ENCODE measurements around the gene OPN1MW3. TPM values are rescaled to one million over a fixed set of nuclear protein-coding genes. Genes with fewer than 3 reads are reported as not detected.

Gene OPN1MW3
- total and polyA plus RNA-seq, 9 donors: not detected

DNA sequence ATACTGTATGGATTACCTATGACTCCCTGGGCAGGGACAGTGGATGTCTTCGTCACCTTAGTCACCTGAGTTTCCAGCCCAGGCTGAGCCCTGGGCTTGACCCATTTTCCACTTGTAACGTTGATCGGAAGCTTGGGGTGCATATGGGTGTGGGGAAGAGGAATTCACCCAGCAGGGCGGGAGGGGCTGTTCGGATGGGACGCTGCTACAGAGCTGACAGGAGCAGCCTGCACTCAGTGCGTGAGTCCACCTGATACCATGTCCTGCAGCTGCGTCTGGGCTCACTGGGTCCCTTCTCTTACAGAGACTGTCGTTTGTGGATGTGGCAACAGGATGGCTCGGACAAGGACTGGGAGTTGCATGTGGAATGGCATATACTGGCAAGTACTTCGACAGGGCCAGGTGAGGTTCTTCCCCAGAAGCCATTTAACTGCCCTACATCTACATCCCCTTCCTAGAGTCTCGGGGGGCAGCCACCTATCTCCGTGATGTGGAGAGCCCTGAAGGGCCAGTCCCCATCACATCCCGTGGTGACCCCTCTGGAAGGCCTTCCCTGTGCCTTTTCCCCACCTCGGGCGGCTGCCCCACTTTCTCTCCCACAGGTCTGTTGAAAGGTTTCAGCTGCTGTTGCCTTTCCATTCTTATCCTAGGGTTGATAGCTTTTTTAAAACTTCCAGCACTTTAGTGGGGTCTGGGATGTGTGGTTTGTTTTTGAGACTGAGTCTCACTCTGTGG is 51.8 kb downstream of the OPN1MW3 start:
- H3K27me3 ChIP-seq (ENCODE audit: control insufficient read depth, insufficient read depth, low read length): no peaks in the 10 kb centered on the region
- 75% methylated on average over 9 of the region's 16 CpGs for WGBS (ENCODE audit: insufficient coverage)

DNA sequence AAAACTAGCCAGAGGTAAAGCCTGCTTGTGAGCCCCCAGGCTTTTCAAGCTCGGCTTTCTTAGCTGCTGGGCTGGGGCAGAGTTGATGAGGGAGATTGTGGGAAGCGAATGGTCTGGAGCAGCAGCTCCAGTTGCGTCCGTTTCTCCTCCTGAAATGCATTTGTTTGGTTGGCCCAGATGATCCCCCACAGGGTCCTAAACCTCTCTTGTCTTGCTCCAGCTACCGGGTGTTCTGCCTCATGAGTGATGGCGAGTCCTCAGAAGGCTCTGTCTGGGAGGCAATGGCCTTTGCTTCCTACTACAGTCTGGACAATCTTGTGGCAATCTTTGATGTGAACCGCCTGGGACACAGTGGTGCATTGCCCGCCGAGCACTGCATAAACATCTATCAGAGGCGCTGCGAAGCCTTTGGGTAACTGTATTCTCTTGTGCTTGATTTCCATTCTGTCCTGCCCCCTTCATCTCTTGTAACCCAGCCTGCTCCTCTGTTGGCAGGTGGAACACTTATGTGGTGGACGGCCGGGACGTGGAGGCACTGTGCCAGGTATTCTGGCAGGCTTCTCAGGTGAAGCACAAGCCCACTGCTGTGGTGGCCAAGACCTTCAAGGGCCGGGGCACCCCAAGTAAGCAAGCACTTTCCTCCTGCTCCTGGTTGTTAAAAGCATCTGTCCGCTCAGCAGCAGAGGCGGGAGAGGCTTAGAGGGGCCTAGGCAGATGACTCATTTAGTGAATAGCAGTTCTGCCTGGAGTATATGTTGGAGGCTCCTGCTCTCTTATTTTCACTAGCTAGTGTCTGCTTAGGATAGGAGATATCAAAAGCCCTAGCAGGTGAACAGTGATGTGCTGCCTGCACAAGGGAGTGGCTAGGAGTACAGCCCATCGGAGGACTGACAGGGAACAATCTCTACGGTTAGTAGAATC is 53.5 kb downstream of the OPN1MW3 start:
- no peak for DNase-seq
- Histone ChIP-seq H3K36me3 (ENCODE audit: control insufficient read depth, insufficient read depth, low read length) (no peaks in the 10 kb centered on the region), H3K4me3 (ENCODE audit: low read length) (no peak overlapping the region), H3K4me1 (ENCODE audit: control insufficient read depth, insufficient read depth, low read length) (no peaks in the 10 kb centered on the region), H3K27ac (ENCODE audit: low read length) (no peak overlapping the region), H3K9me3 (replicated peaks; ENCODE audit: control insufficient read depth, low read depth, low read length) (no peaks in the 10 kb centered on the region), H3K27me3 (ENCODE audit: control insufficient read depth, insufficient read depth, low read length) (peaks cover 3% of the 10 kb centered on the region)
- WGBS (ENCODE audit: insufficient coverage): 69% methylated on average over 13 of the region's 19 CpGs

More for the DNA sequence above, 51.8 kb downstream of the OPN1MW3 start:
- Histone ChIP-seq H3K36me3 (ENCODE audit: control insufficient read depth, insufficient read depth, low read length) (no peaks in the 10 kb centered on the region), H3K4me1 (ENCODE audit: control insufficient read depth, insufficient read depth, low read length) (no peaks in the 10 kb centered on the region), H3K9me3 (replicated peaks; ENCODE audit: control insufficient read depth, low read depth, low read length) (no peaks in the 10 kb centered on the region), H3K4me3 (ENCODE audit: low read length) (no peak overlapping the region), H3K27ac (ENCODE audit: low read length) (no peak overlapping the region)
- no peak for DNase-seq

DNA sequence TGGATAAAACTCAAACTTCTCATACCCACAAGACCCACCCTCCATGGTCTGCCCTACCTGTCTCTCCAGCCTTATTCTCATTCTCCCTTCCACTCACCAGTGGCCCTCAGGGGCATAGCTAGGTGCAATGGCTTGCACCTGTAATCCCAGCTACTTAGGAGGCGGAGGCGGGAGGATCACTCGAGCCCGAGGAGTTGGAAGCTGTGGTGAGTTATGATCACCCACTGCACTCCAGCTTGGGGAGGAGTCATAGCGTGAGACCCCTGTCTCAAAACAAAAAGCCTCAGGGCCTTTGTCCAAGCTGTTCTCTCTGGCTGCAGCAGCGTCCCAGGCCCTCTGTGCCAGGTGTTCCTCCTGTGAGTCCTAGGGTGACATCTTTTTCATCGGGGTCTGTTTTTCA is 54.7 kb downstream of the OPN1MW3 start:
- WGBS (ENCODE audit: insufficient coverage): 100% methylated on average over 2 of the region's 7 CpGs
- H3K4me1 ChIP-seq (ENCODE audit: control insufficient read depth, insufficient read depth, low read length): no peaks in the 10 kb centered on the region
- DNase-seq: no peak
- H3K4me3 ChIP-seq (ENCODE audit: low read length): no peak overlapping the region
- no peaks in the 10 kb centered on the region for H3K9me3 ChIP-seq (replicated peaks; ENCODE audit: control insufficient read depth, low read depth, low read length)
- H3K27ac ChIP-seq (ENCODE audit: low read length): no peak overlapping the region
- peaks cover 3% of the 10 kb centered on the region for H3K27me3 ChIP-seq (ENCODE audit: control insufficient read depth, insufficient read depth, low read length)
- no peaks in the 10 kb centered on the region for H3K36me3 ChIP-seq (ENCODE audit: control insufficient read depth, insufficient read depth, low read length)

DNA sequence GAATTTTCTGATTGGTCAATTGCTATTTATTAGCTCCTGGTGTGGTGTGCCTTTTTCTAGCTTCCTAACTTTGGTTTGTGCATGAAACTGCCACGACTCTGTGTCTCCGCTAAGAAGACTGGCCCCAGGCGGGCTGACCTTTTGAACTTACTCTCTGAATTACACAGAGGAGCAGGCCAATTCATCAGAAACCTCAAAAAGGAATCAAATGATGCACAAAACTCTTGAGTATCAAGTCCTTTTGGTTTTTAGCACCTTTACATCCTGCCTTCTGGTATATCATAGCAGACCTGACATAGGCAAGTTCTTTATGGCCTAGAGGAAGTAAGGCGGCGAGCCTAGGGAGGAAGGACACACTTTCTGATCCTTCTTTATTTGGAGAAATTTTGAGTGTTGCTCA is 55.8 kb downstream of the OPN1MW3 start:
- DNase-seq: no peak
- Histone ChIP-seq H3K4me1 (ENCODE audit: control insufficient read depth, insufficient read depth, low read length) (peaks cover 2% of the 10 kb centered on the region), H3K4me3 (ENCODE audit: low read length) (no peak overlapping the region), H3K27me3 (ENCODE audit: control insufficient read depth, insufficient read depth, low read length) (peaks cover 3% of the 10 kb centered on the region), H3K36me3 (ENCODE audit: control insufficient read depth, insufficient read depth, low read length) (no peaks in the 10 kb centered on the region), H3K9me3 (replicated peaks; ENCODE audit: control insufficient read depth, low read depth, low read length) (no peaks in the 10 kb centered on the region), H3K27ac (ENCODE audit: low read length) (no peak overlapping the region)
- WGBS (ENCODE audit: insufficient coverage): 76% methylated on average over 3 of the region's 5 CpGs

- H3K4me1 ChIP-seq (ENCODE audit: control insufficient read depth, insufficient read depth, low read length): peaks cover 2% of the 10 kb centered on the region
- H3K9me3 ChIP-seq (replicated peaks; ENCODE audit: control insufficient read depth, low read depth, low read length): no peaks in the 10 kb centered on the region
- peaks cover 3% of the 10 kb centered on the region for H3K27me3 ChIP-seq (ENCODE audit: control insufficient read depth, insufficient read depth, low read length)
- DNase-seq: no peak
- H3K36me3 ChIP-seq (ENCODE audit: control insufficient read depth, insufficient read depth, low read length): no peaks in the 10 kb centered on the region
- no peak overlapping the region for H3K27ac ChIP-seq (ENCODE audit: low read length)
- H3K4me3 ChIP-seq (ENCODE audit: low read length): no peak overlapping the region
- WGBS (ENCODE audit: insufficient coverage): 84% methylated on average over 3 of the region's 3 CpGs
These were observed 58.0 kb downstream of the OPN1MW3 start for GRCh38 chrX:154315416-154315815.

DNA sequence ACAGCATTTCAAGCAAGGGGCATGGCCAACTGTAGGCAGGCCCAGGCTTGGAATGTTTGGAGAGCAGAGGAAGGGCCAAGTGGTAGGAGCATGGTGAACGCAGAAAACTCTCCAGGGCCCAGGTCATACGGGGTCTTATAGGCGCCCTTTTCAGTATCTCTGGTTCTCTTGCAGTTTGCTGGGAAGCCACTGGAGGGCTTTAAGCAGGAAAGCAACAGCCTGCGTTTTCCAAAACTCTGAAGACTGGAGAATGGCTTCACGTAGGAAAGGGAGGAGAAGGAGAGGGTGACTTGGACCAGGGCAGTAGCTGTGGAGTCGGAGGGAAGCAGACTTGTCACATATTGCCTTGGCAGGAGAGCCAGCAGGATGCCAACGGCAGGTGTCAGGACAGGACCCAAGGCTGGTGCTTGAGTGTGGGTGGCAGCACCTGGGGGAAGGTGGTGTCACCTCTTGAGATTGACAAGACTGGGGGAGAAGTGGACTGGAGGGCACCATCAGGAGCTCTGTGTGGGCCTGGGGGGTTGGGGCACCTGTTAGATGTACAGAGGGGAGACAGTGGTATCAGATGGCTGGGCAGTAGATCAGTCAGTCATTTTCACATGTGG is 60.1 kb downstream of the OPN1MW3 start:
- Histone ChIP-seq H3K4me3 (ENCODE audit: low read length) (no peak overlapping the region), H3K36me3 (ENCODE audit: control insufficient read depth, insufficient read depth, low read length) (no peaks in the 10 kb centered on the region), H3K27ac (ENCODE audit: low read length) (no peak overlapping the region), H3K27me3 (ENCODE audit: control insufficient read depth, insufficient read depth, low read length) (peaks cover 5% of the 10 kb centered on the region), H3K4me1 (ENCODE audit: control insufficient read depth, insufficient read depth, low read length) (peaks cover 2% of the 10 kb centered on the region), H3K9me3 (replicated peaks; ENCODE audit: control insufficient read depth, low read depth, low read length) (no peaks in the 10 kb centered on the region)
- DNase-seq: peak; percentile 41
- 31% methylated on average over 7 of the region's 7 CpGs for WGBS (ENCODE audit: insufficient coverage)

- no peaks in the 10 kb centered on the region for H3K36me3 ChIP-seq (ENCODE audit: control insufficient read depth, insufficient read depth, low read length)
These were observed 63.0 kb downstream of the OPN1MW3 start for GRCh38 chrX:154320406-154320805.

More at GRCh38 chrX:154320406-154320805, 63.0 kb downstream of the OPN1MW3 start:
- no peak overlapping the region for H3K4me3 ChIP-seq (ENCODE audit: low read length)
- peaks cover 2% of the 10 kb centered on the region for H3K4me1 ChIP-seq (ENCODE audit: control insufficient read depth, insufficient read depth, low read length)
- peaks cover 7% of the 10 kb centered on the region for H3K27me3 ChIP-seq (ENCODE audit: control insufficient read depth, insufficient read depth, low read length)
- DNase-seq: no peak
- H3K9me3 ChIP-seq (replicated peaks; ENCODE audit: control insufficient read depth, low read depth, low read length): no peaks in the 10 kb centered on the region
- 75% methylated on average over 9 of the region's 11 CpGs for WGBS (ENCODE audit: insufficient coverage)
- H3K27ac ChIP-seq (ENCODE audit: low read length): no peak overlapping the region

Other genes with a start within 250 kb of the OPN1MW3 start
- 20.7 TPM for gene IRAK1, start 237.7 kb upstream of the OPN1MW3 start, total RNA-seq
- gene IRAK1, start 237.7 kb upstream of the OPN1MW3 start, polyA plus RNA-seq (ENCODE audit: insufficient read depth in 1 of 8, insufficient read length in 8 of 8, low replicate concordance in 1 of 8): 10 to 100 TPM; 52.0 to 62.8 (median 54.9) TPM
- 18.6 TPM for gene MECP2, start 159.9 kb upstream of the OPN1MW3 start, total RNA-seq
- gene MECP2, start 159.9 kb upstream of the OPN1MW3 start, polyA plus RNA-seq (ENCODE audit: insufficient read depth in 1 of 8, insufficient read length in 8 of 8, low replicate concordance in 1 of 8): 10 to 100 TPM; 17.5 to 24.0 (median 20.9) TPM
- not detected for gene OPN1LW, start 113.3 kb upstream of the OPN1MW3 start, total RNA-seq
- gene OPN1LW, start 113.3 kb upstream of the OPN1MW3 start, polyA plus RNA-seq (ENCODE audit: insufficient read depth in 1 of 8, insufficient read length in 8 of 8, low replicate concordance in 1 of 8): not detected
- gene OPN1MW, start 75.0 kb upstream of the OPN1MW3 start, total RNA-seq: not detected
- gene OPN1MW, start 75.0 kb upstream of the OPN1MW3 start, polyA plus RNA-seq (ENCODE audit: insufficient read depth in 1 of 8, insufficient read length in 8 of 8, low replicate concordance in 1 of 8): not detected
- gene OPN1MW2, start 37.8 kb upstream of the OPN1MW3 start, total RNA-seq: not detected
- gene OPN1MW2, start 37.8 kb upstream of the OPN1MW3 start, polyA plus RNA-seq (ENCODE audit: insufficient read depth in 1 of 8, insufficient read length in 8 of 8, low replicate concordance in 1 of 8): not detected
- gene TEX28, start 37.5 kb downstream of the OPN1MW3 start, total RNA-seq: not detected
- gene TEX28, start 37.5 kb downstream of the OPN1MW3 start, polyA plus RNA-seq (ENCODE audit: insufficient read depth in 1 of 8, insufficient read length in 8 of 8, low replicate concordance in 1 of 8): not detected
- 0.27 TPM for gene TKTL1, start 38.2 kb downstream of the OPN1MW3 start, total RNA-seq
- gene TKTL1, start 38.2 kb downstream of the OPN1MW3 start, polyA plus RNA-seq (ENCODE audit: insufficient read depth in 1 of 8, insufficient read length in 8 of 8, low replicate concordance in 1 of 8): under 1 TPM; 0.15 to 0.73 (median 0.29) TPM
- 212 TPM for gene FLNA, start 117.1 kb downstream of the OPN1MW3 start, total RNA-seq
- 100 to 1,000 TPM; 329 to 450 (median 367) TPM for gene FLNA, start 117.1 kb downstream of the OPN1MW3 start, polyA plus RNA-seq (ENCODE audit: insufficient read depth in 1 of 8, insufficient read length in 8 of 8, low replicate concordance in 1 of 8)
- gene EMD, start 121.7 kb downstream of the OPN1MW3 start, total RNA-seq: 8.7 TPM
- gene EMD, start 121.7 kb downstream of the OPN1MW3 start, polyA plus RNA-seq (ENCODE audit: insufficient read depth in 1 of 8, insufficient read length in 8 of 8, low replicate concordance in 1 of 8): 10 to 100 TPM; 48.8 to 66.7 (median 57.4) TPM
- 7,222 TPM for gene RPL10, start 140.8 kb downstream of the OPN1MW3 start, total RNA-seq
- gene RPL10, start 140.8 kb downstream of the OPN1MW3 start, polyA plus RNA-seq (ENCODE audit: insufficient read depth in 1 of 8, insufficient read length in 8 of 8, low replicate concordance in 1 of 8): 1,000 to 10,000 TPM; 5,887 to 6,889 (median 5,977) TPM
- gene DNASE1L1, start 151.7 kb downstream of the OPN1MW3 start, total RNA-seq: 35.2 TPM
- 10 to 100 TPM; 17.8 to 38.7 (median 30.8) TPM for gene DNASE1L1, start 151.7 kb downstream of the OPN1MW3 start, polyA plus RNA-seq (ENCODE audit: insufficient read depth in 1 of 8, insufficient read length in 8 of 8, low replicate concordance in 1 of 8)
- 17.2 TPM for gene TAFAZZIN, start 154.0 kb downstream of the OPN1MW3 start, total RNA-seq
- gene TAFAZZIN, start 154.0 kb downstream of the OPN1MW3 start, polyA plus RNA-seq (ENCODE audit: insufficient read depth in 1 of 8, insufficient read length in 8 of 8, low replicate concordance in 1 of 8): 10 to 100 TPM; 17.0 to 34.8 (median 27.3) TPM
- 30.0 TPM for gene ATP6AP1, start 171.1 kb downstream of the OPN1MW3 start, total RNA-seq
- 10 to 100 TPM; 58.0 to 78.3 (median 67.6) TPM for gene ATP6AP1, start 171.1 kb downstream of the OPN1MW3 start, polyA plus RNA-seq (ENCODE audit: insufficient read depth in 1 of 8, insufficient read length in 8 of 8, low replicate concordance in 1 of 8)
- 45.4 TPM for gene GDI1, start 179.6 kb downstream of the OPN1MW3 start, total RNA-seq
- gene GDI1, start 179.6 kb downstream of the OPN1MW3 start, polyA plus RNA-seq (ENCODE audit: insufficient read depth in 1 of 8, insufficient read length in 8 of 8, low replicate concordance in 1 of 8): 100 to 1,000 TPM in 2 of 8 donors, 10 to 100 TPM in 6; 78.6 to 106 (median 91.5) TPM
- gene FAM50A, start 186.6 kb downstream of the OPN1MW3 start, total RNA-seq: 38.0 TPM
- gene FAM50A, start 186.6 kb downstream of the OPN1MW3 start, polyA plus RNA-seq (ENCODE audit: insufficient read depth in 1 of 8, insufficient read length in 8 of 8, low replicate concordance in 1 of 8): 10 to 100 TPM; 61.4 to 71.4 (median 65.9) TPM
- gene PLXNA3, start 200.7 kb downstream of the OPN1MW3 start, total RNA-seq: 7.4 TPM
- 10 to 100 TPM; 27.5 to 48.1 (median 38.8) TPM for gene PLXNA3, start 200.7 kb downstream of the OPN1MW3 start, polyA plus RNA-seq (ENCODE audit: insufficient read depth in 1 of 8, insufficient read length in 8 of 8, low replicate concordance in 1 of 8)
- 16.2 TPM for gene LAGE3, start 221.7 kb downstream of the OPN1MW3 start, total RNA-seq
- 10 to 100 TPM; 12.1 to 15.9 (median 14.5) TPM for gene LAGE3, start 221.7 kb downstream of the OPN1MW3 start, polyA plus RNA-seq (ENCODE audit: insufficient read depth in 1 of 8, insufficient read length in 8 of 8, low replicate concordance in 1 of 8)
- 26.2 TPM for gene UBL4A, start 229.0 kb downstream of the OPN1MW3 start, total RNA-seq
- 10 to 100 TPM; 20.3 to 27.8 (median 24.5) TPM for gene UBL4A, start 229.0 kb downstream of the OPN1MW3 start, polyA plus RNA-seq (ENCODE audit: insufficient read depth in 1 of 8, insufficient read length in 8 of 8, low replicate concordance in 1 of 8)
- 7.8 TPM for gene SLC10A3, start 233.0 kb downstream of the OPN1MW3 start, total RNA-seq
- 10 to 100 TPM; 10.4 to 17.9 (median 13.3) TPM for gene SLC10A3, start 233.0 kb downstream of the OPN1MW3 start, polyA plus RNA-seq (ENCODE audit: insufficient read depth in 1 of 8, insufficient read length in 8 of 8, low replicate concordance in 1 of 8)